Keratinocyte (primary cell): ENCODE data around the gene CENPP. TPM values are rescaled to one million over a fixed set of nuclear protein-coding genes. Genes with fewer than 3 reads are reported as not detected.

Experiments used
- DNase-seq: peaks from one replicate; pipeline ENCODE4 v3.0.0-alpha.2; 2011; ENCODE audit warnings: low read depth, missing footprints, low spot score
- FAIRE-seq: peaks from 2 replicates; lab custom pipeline; 2011; peaks lifted over from hg19 to GRCh38; lab: Jason Lieb, UNC
- H2AFZ ChIP-seq: 2 replicates; pipeline ENCODE4 v1.6.0; 2012; ENCODE audit warnings: low read length, control low read depth, inconsistent platforms; ENCODE audit not compliant: control insufficient read depth
- H3K27ac ChIP-seq: 2 replicates; pipeline ENCODE4 v1.5.1; 2011; ENCODE audit warnings: low read length; ENCODE audit not compliant: control insufficient read depth, insufficient read depth
- H3K27me3 ChIP-seq: 3 replicates; pipeline ENCODE4 v1.6.0; 2011; ENCODE audit warnings: low read length; ENCODE audit not compliant: control insufficient read depth, insufficient read depth; ENCODE audit errors: extremely low read depth
- H3K36me3 ChIP-seq, 2 experiments: 2 replicates in 1 of 2; 3 replicates in 1 of 2; pipeline ENCODE4 v1.5.1; 2011; ENCODE audit warnings: low read length in 2 of 2, mild to moderate bottlenecking in 1 of 2; ENCODE audit not compliant: control insufficient read depth in 2 of 2, insufficient read depth in 2 of 2; ENCODE audit errors: extremely low read depth in 1 of 2
- H3K4me1 ChIP-seq: 3 replicates; pipeline ENCODE4 v1.5.1; 2011; ENCODE audit warnings: low read length; ENCODE audit not compliant: control insufficient read depth, insufficient read depth; ENCODE audit errors: extremely low read depth
- H3K4me2 ChIP-seq: 3 replicates; pipeline ENCODE4 v1.6.0; 2011; ENCODE audit warnings: low read depth, low read length; ENCODE audit not compliant: control insufficient read depth, insufficient read depth; ENCODE audit errors: extremely low read depth
- H3K4me3 ChIP-seq, 3 experiments: fragments of 200-600 bp in 1 of 3; sonication (generic) in 1 of 3; 2 replicates in 2 of 3; 3 replicates in 1 of 3; pipeline ENCODE4 v1.5.1; 2011 to 2016; ENCODE audit warnings: low read length in 3 of 3, mild to moderate bottlenecking in 3 of 3, control low read depth in 2 of 3, inconsistent platforms in 1 of 3, low read depth in 1 of 3, mixed read lengths in 1 of 3, mixed run types in 1 of 3, moderate library complexity in 1 of 3; ENCODE audit not compliant: control insufficient read depth in 2 of 3, insufficient read depth in 2 of 3; ENCODE audit errors: extremely low read depth in 1 of 3
- H3K79me2 ChIP-seq: 2 replicates; pipeline ENCODE4 v1.6.0; 2012; ENCODE audit warnings: low read length; ENCODE audit not compliant: control insufficient read depth, insufficient read depth
- H3K9ac ChIP-seq: 3 replicates; pipeline ENCODE4 v1.6.0; 2011; ENCODE audit warnings: low read length; ENCODE audit not compliant: control insufficient read depth, insufficient read depth; ENCODE audit errors: extremely low read depth
- H3K9me1 ChIP-seq: 3 replicates; pipeline ENCODE4 v1.6.0; 2011; ENCODE audit warnings: low read length; ENCODE audit not compliant: control insufficient read depth, insufficient read depth; ENCODE audit errors: extremely low read depth
- H3K9me3 ChIP-seq: 2 replicates; pipeline ENCODE4 v1.5.1; 2012; ENCODE audit warnings: low read depth, low read length; ENCODE audit not compliant: control insufficient read depth
- H4K20me1 ChIP-seq: 3 replicates; pipeline ENCODE4 v1.6.0; 2011; ENCODE audit warnings: low read length; ENCODE audit not compliant: control insufficient read depth, insufficient read depth; ENCODE audit errors: extremely low read depth
- EZH2 ChIP-seq: IDR thresholded peaks from one replicate; pipeline ENCODE4 v1.6.1; 2012; ENCODE audit warnings: inconsistent platforms, mild to moderate bottlenecking, low read length, moderate library complexity
- dilution Hi-C: fragments of 300-500 bp; cut with MboI; formaldehyde crosslinking; loops from one replicate; pipeline ENCODE4 v1.7.0; 2020; ENCODE audit warnings: low sequenced_read_pairs; ENCODE audit not compliant: extremely low pct_ligation_motif_present
- polyA plus RNA-seq, 5 experiments: library from polyadenylated mRNA; depleted of rRNA in 3 of 5; stranded (reverse) in 3 of 5; stranded (forward) in 1 of 5; unstranded in 1 of 5; fragments of >200 nt; gene quantifications; 1 replicate in 1 of 5; 2 replicates in 3 of 5; 3 replicates in 1 of 5; pipeline versions ENCODE4 v1.2.1 to v1.2.3, GENCODE V29; 2011 to 2012; ENCODE audit warnings: missing spikeins in 2 of 5, low read depth in 1 of 5, low replicate concordance in 1 of 5
- TF ChIP-seq, protein P1 (sequence below), 3 experiments: IDR thresholded peaks in 1 of 3; conservative IDR thresholded peaks in 1 of 3; optimal IDR thresholded peaks in 1 of 3; 2 replicates in 2 of 3; 3 replicates in 1 of 3; pipeline versions ENCODE3 to v1.5.1; 2011; ENCODE audit warnings: low read length in 3 of 3, mild to moderate bottlenecking in 3 of 3, moderate library complexity in 2 of 3, control low read depth in 1 of 3, inconsistent platforms in 1 of 3; ENCODE audit not compliant: insufficient read depth in 2 of 3; ENCODE audit errors: extremely low read depth in 1 of 3

The CENPP gene
- polyA plus RNA-seq, 1 donor (not counting 4 experiments of a cell fraction or from before 2014, with no cell fraction given), result 6.7 TPM

DNA sequence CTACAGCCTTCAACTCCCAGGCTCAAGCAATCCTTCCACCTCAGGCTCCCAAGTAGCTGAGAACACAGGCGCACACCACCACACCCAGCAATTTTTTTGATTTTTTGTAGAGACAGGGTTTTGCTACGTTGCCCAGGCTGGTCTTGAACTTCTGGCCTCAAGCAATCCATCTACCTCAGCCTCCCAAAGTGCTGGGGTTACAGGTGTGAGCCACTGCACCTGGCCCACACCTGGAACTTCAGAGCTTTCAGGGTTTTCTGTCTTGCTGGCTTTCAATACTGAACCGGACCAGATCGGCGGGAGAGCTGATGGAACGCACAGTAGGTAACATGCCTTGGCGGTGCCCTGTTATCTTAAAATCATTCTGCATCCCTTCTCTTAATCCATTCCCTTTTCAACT is 313.4 kb downstream of the CENPP start:
- Histone ChIP-seq H2AFZ (no peak overlapping the region), H3K79me2 (peaks cover 9% of the 10 kb centered on the region), H3K4me3 (no peak overlapping the region), H3K9me3 (no peaks in the 10 kb centered on the region), H3K27me3 (no peaks in the 10 kb centered on the region), H3K9ac (no peak overlapping the region), H3K27ac (no peak overlapping the region), H3K36me3 (peaks cover 57 to 62% of the 10 kb centered on the region in 2 experiments), H3K4me1 (peaks cover 19% of the 10 kb centered on the region), H3K4me2 (no peak overlapping the region), H3K9me1 (no peaks in the 10 kb centered on the region), H4K20me1 (peaks cover 2% of the 10 kb centered on the region)
- dilution Hi-C loops, result no loop called here
- FAIRE-seq (no peak), DNase-seq (no peak)
- TF ChIP-seq, protein P1, sequence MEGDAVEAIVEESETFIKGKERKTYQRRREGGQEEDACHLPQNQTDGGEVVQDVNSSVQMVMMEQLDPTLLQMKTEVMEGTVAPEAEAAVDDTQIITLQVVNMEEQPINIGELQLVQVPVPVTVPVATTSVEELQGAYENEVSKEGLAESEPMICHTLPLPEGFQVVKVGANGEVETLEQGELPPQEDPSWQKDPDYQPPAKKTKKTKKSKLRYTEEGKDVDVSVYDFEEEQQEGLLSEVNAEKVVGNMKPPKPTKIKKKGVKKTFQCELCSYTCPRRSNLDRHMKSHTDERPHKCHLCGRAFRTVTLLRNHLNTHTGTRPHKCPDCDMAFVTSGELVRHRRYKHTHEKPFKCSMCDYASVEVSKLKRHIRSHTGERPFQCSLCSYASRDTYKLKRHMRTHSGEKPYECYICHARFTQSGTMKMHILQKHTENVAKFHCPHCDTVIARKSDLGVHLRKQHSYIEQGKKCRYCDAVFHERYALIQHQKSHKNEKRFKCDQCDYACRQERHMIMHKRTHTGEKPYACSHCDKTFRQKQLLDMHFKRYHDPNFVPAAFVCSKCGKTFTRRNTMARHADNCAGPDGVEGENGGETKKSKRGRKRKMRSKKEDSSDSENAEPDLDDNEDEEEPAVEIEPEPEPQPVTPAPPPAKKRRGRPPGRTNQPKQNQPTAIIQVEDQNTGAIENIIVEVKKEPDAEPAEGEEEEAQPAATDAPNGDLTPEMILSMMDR (optimal IDR thresholded peaks at IDR 0.05 in 1 of 3, IDR thresholded peaks at IDR 0.05 in 1 of 3, conservative IDR thresholded peaks at IDR 0.05 in 1 of 3; ENCODE audit: extremely low read depth in 1 of 3, insufficient read depth in 2 of 3, low read length in 3 of 3), result no peak
- TF ChIP-seq EZH2, result no peak

DNA sequence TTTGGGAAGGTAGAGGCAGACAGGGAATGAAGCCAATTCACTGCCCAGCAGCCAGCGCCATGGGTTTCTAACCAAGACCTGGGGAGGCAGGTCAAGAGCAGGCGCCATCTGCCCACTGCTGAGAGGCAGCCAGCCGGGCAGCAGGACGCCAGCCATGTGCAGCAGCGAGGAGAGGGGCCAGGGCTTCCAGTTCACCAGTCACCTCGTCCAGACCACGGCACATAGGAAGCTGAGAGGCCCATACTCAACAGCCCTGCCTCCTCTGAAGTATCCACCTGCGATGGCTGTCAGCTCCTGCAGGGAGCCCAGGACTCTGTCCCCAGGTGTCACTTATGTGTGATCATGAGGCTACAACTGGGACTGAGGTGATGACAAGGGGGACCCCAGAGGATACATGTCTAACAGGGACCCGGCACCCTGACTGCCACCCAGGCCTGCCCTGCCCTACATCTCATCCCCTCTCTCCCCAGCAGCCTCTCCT is 314.1 kb downstream of the CENPP start:
- peaks cover 2% of the 10 kb centered on the region for H4K20me1 ChIP-seq
- H3K4me1 ChIP-seq, result peaks cover 19% of the 10 kb centered on the region
- dilution Hi-C loops, result no loop called here
- no peak for DNase-seq
- H3K9me3 ChIP-seq, result no peaks in the 10 kb centered on the region
- no peaks in the 10 kb centered on the region for H3K9me1 ChIP-seq
- peaks cover 9% of the 10 kb centered on the region for H3K79me2 ChIP-seq
- H2AFZ ChIP-seq, result no peak overlapping the region
- no peak overlapping the region for H3K27ac ChIP-seq
- FAIRE-seq, result no peak
- H3K4me2 ChIP-seq, result no peak overlapping the region
- peaks cover 57 to 58% of the 10 kb centered on the region in 2 experiments for H3K36me3 ChIP-seq
- no peak overlapping the region for H3K9ac ChIP-seq
- no peaks in the 10 kb centered on the region for H3K27me3 ChIP-seq
- TF ChIP-seq, protein P1 (optimal IDR thresholded peaks at IDR 0.05 in 1 of 3, IDR thresholded peaks at IDR 0.05 in 1 of 3, conservative IDR thresholded peaks at IDR 0.05 in 1 of 3; ENCODE audit: extremely low read depth in 1 of 3, insufficient read depth in 2 of 3, low read length in 3 of 3), result no peak
- TF ChIP-seq EZH2, result no peak
- H3K4me3 ChIP-seq, result no peak overlapping the region
